ENCODE data around the gene MBD6. TPM values are rescaled to one million over a fixed set of nuclear protein-coding genes. Genes with fewer than 3 reads are reported as not detected.

MBD6 gene
- total RNA-seq, 1 experiment from 2014 or later: 60.1 TPM

GRCh38 chr12:57525615-57526383 lies 3.2 kb downstream of the MBD6 start:
- no peaks in the 10 kb centered on the region for H3K9me3 ChIP-seq (replicated peaks)
- H3K27me3 ChIP-seq: no peaks in the 10 kb centered on the region
- H3K4me3 ChIP-seq: no peak overlapping the region
- peaks cover 32% of the 10 kb centered on the region for H3K4me1 ChIP-seq
- no peak for DNase-seq
- H3K27ac ChIP-seq: no peak overlapping the region
- peaks cover 52% of the 10 kb centered on the region for H3K36me3 ChIP-seq

- peaks cover 58% of the 10 kb centered on the region for H3K36me3 ChIP-seq
- no peak for DNase-seq
- no peak overlapping the region for H3K4me3 ChIP-seq
- peaks cover 24% of the 10 kb centered on the region for H3K4me1 ChIP-seq
- H3K9me3 ChIP-seq (replicated peaks): no peaks in the 10 kb centered on the region
- no peaks in the 10 kb centered on the region for H3K27me3 ChIP-seq
- H3K27ac ChIP-seq: no peak overlapping the region
Measured at GRCh38 chr12:57526477-57527126, 4.0 kb downstream of the MBD6 start.

- no peaks in the 10 kb centered on the region for H3K9me3 ChIP-seq (replicated peaks)
- peaks cover 59% of the 10 kb centered on the region for H3K36me3 ChIP-seq
- H3K4me1 ChIP-seq: peaks cover 18% of the 10 kb centered on the region
- no peak overlapping the region for H3K4me3 ChIP-seq
- H3K27ac ChIP-seq: no peak overlapping the region
- no peak for DNase-seq
- no peaks in the 10 kb centered on the region for H3K27me3 ChIP-seq
Measured at GRCh38 chr12:57527184-57527583, 4.6 kb downstream of the MBD6 start.

GRCh38 chr12:57528176-57528575 lies 5.6 kb downstream of the MBD6 start:
- Histone ChIP-seq H3K4me3 (no peak overlapping the region), H3K36me3 (peaks cover 59% of the 10 kb centered on the region), H3K9me3 (replicated peaks) (no peaks in the 10 kb centered on the region), H3K27me3 (no peaks in the 10 kb centered on the region), H3K27ac (no peak overlapping the region), H3K4me1 (peaks cover 18% of the 10 kb centered on the region)
- no peak for DNase-seq

- no peak for DNase-seq
- Histone ChIP-seq H3K27ac (no peak overlapping the region), H3K9me3 (replicated peaks) (no peaks in the 10 kb centered on the region), H3K27me3 (no peaks in the 10 kb centered on the region), H3K36me3 (peaks cover 59% of the 10 kb centered on the region), H3K4me3 (no peak overlapping the region), H3K4me1 (peaks cover 11% of the 10 kb centered on the region)
Measured at GRCh38 chr12:57528831-57529555, 6.4 kb downstream of the MBD6 start.

- Histone ChIP-seq H3K27ac (no peak overlapping the region), H3K9me3 (replicated peaks) (no peaks in the 10 kb centered on the region), H3K4me3 (no peak overlapping the region), H3K4me1 (peaks cover 3% of the 10 kb centered on the region), H3K36me3 (peaks cover 59% of the 10 kb centered on the region), H3K27me3 (no peaks in the 10 kb centered on the region)
- DNase-seq: no peak
Measured at GRCh38 chr12:57529831-57530230, 7.2 kb downstream of the MBD6 start.

GRCh38 chr12:57530396-57531142 lies 7.9 kb downstream of the MBD6 start:
- no peak for DNase-seq
- Histone ChIP-seq H3K27ac (no peak overlapping the region), H3K27me3 (0 out of 2 replicates have a peak, but pooled peaks cover 3% of the 10 kb centered on the region), H3K36me3 (peaks cover 53% of the 10 kb centered on the region), H3K4me3 (no peak overlapping the region), H3K9me3 (replicated peaks) (no peaks in the 10 kb centered on the region), H3K4me1 (no peaks in the 10 kb centered on the region)

GRCh38 chr12:57531836-57532235 lies 9.2 kb downstream of the MBD6 start:
- Histone ChIP-seq H3K27ac (no peak overlapping the region), H3K4me3 (no peak overlapping the region), H3K36me3 (peaks cover 43% of the 10 kb centered on the region), H3K4me1 (no peaks in the 10 kb centered on the region), H3K27me3 (peaks cover 15% of the 10 kb centered on the region; the same call in 1 of the 2 replicates), H3K9me3 (replicated peaks) (no peaks in the 10 kb centered on the region)
- DNase-seq: no peak

- H3K27me3 ChIP-seq: peaks cover 23% of the 10 kb centered on the region; the same call in 1 of the 2 replicates
- H3K36me3 ChIP-seq: peaks cover 31% of the 10 kb centered on the region
- no peak for DNase-seq
Measured at GRCh38 chr12:57533108-57533507, 10.5 kb downstream of the MBD6 start.

GRCh38 chr12:57534250-57534649 lies 11.6 kb downstream of the MBD6 start:
- Histone ChIP-seq H3K4me3 (no peak overlapping the region), H3K27ac (no peak overlapping the region), H3K9me3 (replicated peaks) (no peaks in the 10 kb centered on the region), H3K4me1 (no peaks in the 10 kb centered on the region), H3K27me3 (peaks cover 35% of the 10 kb centered on the region), H3K36me3 (peaks cover 21% of the 10 kb centered on the region)
- DNase-seq: no peak

More at GRCh38 chr12:57533108-57533507, 10.5 kb downstream of the MBD6 start:
- Histone ChIP-seq H3K9me3 (replicated peaks) (no peaks in the 10 kb centered on the region), H3K4me3 (no peak overlapping the region), H3K4me1 (no peaks in the 10 kb centered on the region), H3K27ac (no peak overlapping the region)

GRCh38 chr12:57534991-57535543 lies 12.4 kb downstream of the MBD6 start:
- peaks cover 14% of the 10 kb centered on the region for H3K36me3 ChIP-seq
- H3K4me3 ChIP-seq: no peak overlapping the region
- DNase-seq: no peak
- peaks cover 40% of the 10 kb centered on the region for H3K27me3 ChIP-seq
- H3K4me1 ChIP-seq: no peaks in the 10 kb centered on the region
- H3K9me3 ChIP-seq (replicated peaks): no peaks in the 10 kb centered on the region
- no peak overlapping the region for H3K27ac ChIP-seq

GRCh38 chr12:57535764-57536596 lies 13.4 kb downstream of the MBD6 start:
- Histone ChIP-seq H3K27me3 (peaks cover 49% of the 10 kb centered on the region), H3K27ac (no peak overlapping the region), H3K4me1 (no peaks in the 10 kb centered on the region), H3K36me3 (peaks cover 6% of the 10 kb centered on the region; the same call in 1 of the 2 replicates), H3K4me3 (no peak overlapping the region), H3K9me3 (replicated peaks) (no peaks in the 10 kb centered on the region)
- DNase-seq: no peak

- H3K36me3 ChIP-seq: peaks cover under 1% of the 10 kb centered on the region; the same call in 1 of the 2 replicates
- H3K4me1 ChIP-seq: no peaks in the 10 kb centered on the region
- no peak overlapping the region for H3K27ac ChIP-seq
- H3K4me3 ChIP-seq: no peak overlapping the region
- H3K9me3 ChIP-seq (replicated peaks): no peaks in the 10 kb centered on the region
- peaks cover 55% of the 10 kb centered on the region for H3K27me3 ChIP-seq
- DNase-seq: no peak
Measured at GRCh38 chr12:57536597-57536942, 13.9 kb downstream of the MBD6 start.
